Trophoblast cell (in vitro differentiated cells and primary cell): ENCODE data around the gene PARL.

Experiments
- DNase-seq, 2 donors: peaks; one replicate each; pipeline ENCODE4 v3.0.0-alpha.2; 2016
- H2AFZ ChIP-seq: 2 replicates; pipeline ENCODE4 v1.6.1; 2013; ENCODE audit warnings: low read length, moderate library complexity, mild to moderate bottlenecking; ENCODE audit not compliant: insufficient read depth, poor library complexity
- H2AK5ac ChIP-seq: 2 replicates; pipeline ENCODE4 v1.6.1; 2013; ENCODE audit warnings: mild to moderate bottlenecking, low read length
- H2BK120ac ChIP-seq: 2 replicates; pipeline ENCODE4 v1.6.1; 2013; ENCODE audit warnings: low read length, mild to moderate bottlenecking, moderate library complexity; ENCODE audit not compliant: insufficient read depth, poor library complexity
- H2BK12ac ChIP-seq: 2 replicates; pipeline ENCODE4 v1.6.1; 2013; ENCODE audit warnings: mild to moderate bottlenecking, low read length, moderate library complexity
- H2BK5ac ChIP-seq: 2 replicates; pipeline ENCODE4 v1.6.1; 2013; ENCODE audit warnings: low read length, low read depth, moderate library complexity, mild to moderate bottlenecking; ENCODE audit not compliant: poor library complexity
- H3K14ac ChIP-seq: 2 replicates; pipeline ENCODE4 v1.6.1; 2013; ENCODE audit warnings: mild to moderate bottlenecking, low read length
- H3K18ac ChIP-seq: 2 replicates; pipeline ENCODE4 v1.6.1; 2013; ENCODE audit warnings: mild to moderate bottlenecking, low read length
- H3K23ac ChIP-seq: 2 replicates; pipeline ENCODE4 v1.6.1; 2013; ENCODE audit warnings: low read length
- H3K27ac ChIP-seq: 2 replicates; pipeline ENCODE4 v1.5.1; 2013; ENCODE audit warnings: low read depth, mild to moderate bottlenecking, inconsistent platforms, low read length, moderate library complexity
- H3K27me3 ChIP-seq: 2 replicates; pipeline ENCODE4 v1.6.1; 2013; ENCODE audit warnings: inconsistent platforms, mild to moderate bottlenecking, low read length, moderate library complexity; ENCODE audit not compliant: insufficient read depth
- H3K36me3 ChIP-seq, 2 experiments: 1 replicate in 1 of 2; 2 replicates in 1 of 2; pipeline ENCODE4 v1.6.1; 2013; ENCODE audit warnings: low read length in 2 of 2, mild to moderate bottlenecking in 2 of 2, moderate library complexity in 1 of 2; ENCODE audit not compliant: insufficient read depth in 2 of 2, control insufficient read depth in 1 of 2
- H3K4ac ChIP-seq: 2 replicates; pipeline ENCODE4 v1.6.1; 2013; ENCODE audit warnings: low read depth, mild to moderate bottlenecking, low read length, moderate library complexity
- H3K4me1 ChIP-seq, 2 experiments: 1 replicate in 1 of 2; 2 replicates in 1 of 2; pipeline ENCODE4 v1.6.1; 2013; ENCODE audit warnings: low read length in 2 of 2, mild to moderate bottlenecking in 2 of 2, moderate library complexity in 1 of 2; ENCODE audit not compliant: insufficient read depth in 2 of 2, control insufficient read depth in 1 of 2
- H3K4me2 ChIP-seq: 2 replicates; pipeline ENCODE4 v1.6.1; 2013; ENCODE audit warnings: inconsistent platforms, mild to moderate bottlenecking, low read length, moderate library complexity
- H3K4me3 ChIP-seq: 2 replicates; pipeline ENCODE4 v1.5.1; 2013; ENCODE audit warnings: mild to moderate bottlenecking, low read depth, low read length, inconsistent platforms
- H3K79me1 ChIP-seq: one replicate; pipeline ENCODE4 v1.6.1; 2013; ENCODE audit warnings: low read length
- H3K79me2 ChIP-seq: 2 replicates; pipeline ENCODE4 v1.6.1; 2013; ENCODE audit warnings: low read length, mild to moderate bottlenecking; ENCODE audit not compliant: control insufficient read depth, insufficient read depth, poor library complexity
- H3K9ac ChIP-seq: 2 replicates; pipeline ENCODE4 v1.6.1; 2013; ENCODE audit warnings: mild to moderate bottlenecking, low read length
- H3K9me3 ChIP-seq: 2 replicates; pipeline ENCODE4 v1.6.1; 2013; ENCODE audit warnings: low read depth, mild to moderate bottlenecking, control low read depth, inconsistent platforms, low read length; ENCODE audit not compliant: insufficient read depth
- H4K12ac ChIP-seq: 2 replicates; pipeline ENCODE4 v1.6.1; 2013; ENCODE audit warnings: low read depth, mild to moderate bottlenecking, low read length, moderate library complexity
- H4K8ac ChIP-seq: 2 replicates; pipeline ENCODE4 v1.6.1; 2013; ENCODE audit warnings: low read depth, mild to moderate bottlenecking, low read length, moderate library complexity
- H4K91ac ChIP-seq: one replicate; pipeline ENCODE4 v1.6.1; 2013; ENCODE audit warnings: low read depth, mild to moderate bottlenecking, low read length, moderate library complexity
- WGBS: extraction: QIAGEN DNeasy Blood & Tissue Kit; methylation state at CpG from one replicate; pipeline ENCODE4 v1.1.7; 2013; ENCODE audit warnings: missing lambda C conversion rate; ENCODE audit not compliant: insufficient read length, insufficient coverage; ENCODE audit errors: extremely low coverage; 5-methylcytosine and 5-hydroxymethylcytosine counted together

Gene PARL

GRCh38 chr3:183825456-183826161, 59.1 kb downstream of the PARL start, which contains the start of gene MAP6D1:
Gene MAP6D1 (minus strand): TSS chr3:183825577. CDS start chr3:183825547, 30 bp downstream.
- H3K36me3 ChIP-seq = peaks cover 7 to 16% of the 10 kb centered on the region in 2 experiments
- peak within 1 kb of the TSS; percentile 11 for H3K14ac ChIP-seq
- no peaks in the 10 kb centered on the region for H3K9me3 ChIP-seq
- WGBS = no CpG with 5 or more reads among the region's 69 CpGs
- no peak within 1 kb of the TSS for H3K27ac ChIP-seq
- peak within 1 kb of the TSS; percentile 84 for H3K4me3 ChIP-seq
- H2BK12ac ChIP-seq = peak within 1 kb of the TSS; percentile 27
- no peak within 1 kb of the TSS for H3K4ac ChIP-seq
- H4K91ac ChIP-seq = no peak within 1 kb of the TSS
- peak; percentile 66 to 78 for DNase-seq
- peak within 1 kb of the TSS; percentile 99 for H3K4me2 ChIP-seq
- H3K79me1 ChIP-seq = no peaks in the 10 kb centered on the region
- H4K12ac ChIP-seq = peak within 1 kb of the TSS; percentile 22
- H4K8ac ChIP-seq = no peak within 1 kb of the TSS
- H3K4me1 ChIP-seq = peaks cover 9 to 10% of the 10 kb centered on the region in 2 experiments
- no peak within 1 kb of the TSS for H2BK5ac ChIP-seq
- no peak within 1 kb of the TSS for H3K18ac ChIP-seq
- H3K27me3 ChIP-seq = no peaks in the 10 kb centered on the region
- no peak within 1 kb of the TSS for H2AK5ac ChIP-seq
- peak within 1 kb of the TSS; percentile 79 for H3K9ac ChIP-seq
- no peak within 1 kb of the TSS for H3K23ac ChIP-seq
- peak within 1 kb of the TSS; percentile 84 for H2AFZ ChIP-seq
- H3K79me2 ChIP-seq = no peaks in the 10 kb centered on the region
- H2BK120ac ChIP-seq = no peak within 1 kb of the TSS

GRCh38 chr3:183824761-183825455, 59.8 kb downstream of the PARL start:
- Histone ChIP-seq H2BK120ac (no peak overlapping the region), H2AK5ac (no peak overlapping the region), H3K27ac (no peak overlapping the region), H3K9me3 (no peaks in the 10 kb centered on the region), H3K4me2 (peak overlapping the region; percentile 99), H3K79me2 (no peaks in the 10 kb centered on the region), H4K8ac (no peak overlapping the region), H3K14ac (peak overlapping the region; percentile 11), H3K4ac (no peak overlapping the region), H3K18ac (no peak overlapping the region), H4K91ac (no peak overlapping the region), H3K36me3 (peaks cover 2 to 12% of the 10 kb centered on the region in 2 experiments), H2BK5ac (no peak overlapping the region), H3K4me1 (peaks cover 9 to 10% of the 10 kb centered on the region in 2 experiments), H3K4me3 (peak overlapping the region; percentile 84), H4K12ac (no peak overlapping the region), H3K9ac (peak overlapping the region; percentile 79), H2BK12ac (no peak overlapping the region), H3K27me3 (no peaks in the 10 kb centered on the region), H3K79me1 (no peaks in the 10 kb centered on the region), H3K23ac (no peak overlapping the region), H2AFZ (peak overlapping the region; percentile 74)
- no peak for DNase-seq
- no CpG with 5 or more reads among the region's 88 CpGs for WGBS

GRCh38 chr3:183823963-183824362, 60.7 kb downstream of the PARL start:
- no peaks in the 10 kb centered on the region for H3K9me3 ChIP-seq
- H3K4me1 ChIP-seq = peaks cover 9 to 10% of the 10 kb centered on the region in 2 experiments
- H4K91ac ChIP-seq = no peak overlapping the region
- H2AK5ac ChIP-seq = no peak overlapping the region
- no peak overlapping the region for H3K23ac ChIP-seq
- H3K79me2 ChIP-seq = no peaks in the 10 kb centered on the region
- H2BK120ac ChIP-seq = no peak overlapping the region
- H4K12ac ChIP-seq = no peak overlapping the region
- H3K18ac ChIP-seq = no peak overlapping the region
- no peak overlapping the region for H3K9ac ChIP-seq
- H3K27me3 ChIP-seq = no peaks in the 10 kb centered on the region
- H3K14ac ChIP-seq = no peak overlapping the region
- H2BK12ac ChIP-seq = no peak overlapping the region
- no peak for DNase-seq
- H3K79me1 ChIP-seq = no peaks in the 10 kb centered on the region
- no peak overlapping the region for H3K4me3 ChIP-seq
- no peak overlapping the region for H4K8ac ChIP-seq
- H3K36me3 ChIP-seq = peaks cover 0 to 6% of the 10 kb centered on the region in 2 experiments
- no peak overlapping the region for H2BK5ac ChIP-seq
- no CpG with 5 or more reads among the region's 5 CpGs for WGBS
- H3K4me2 ChIP-seq = no peak overlapping the region
- H2AFZ ChIP-seq = no peak overlapping the region
- H3K27ac ChIP-seq = no peak overlapping the region
- H3K4ac ChIP-seq = no peak overlapping the region

- H3K36me3 ChIP-seq = peaks cover 0 to 2% of the 10 kb centered on the region in 2 experiments
- no peaks in the 10 kb centered on the region for H3K79me2 ChIP-seq
- H4K12ac ChIP-seq = no peak overlapping the region
- H3K4me1 ChIP-seq = peaks cover 9 to 10% of the 10 kb centered on the region in 2 experiments
- DNase-seq = no peak
- no peak overlapping the region for H3K4me3 ChIP-seq
- H4K91ac ChIP-seq = no peak overlapping the region
- no peak overlapping the region for H3K4me2 ChIP-seq
- H3K79me1 ChIP-seq = no peaks in the 10 kb centered on the region
- no CpG with 5 or more reads among the region's 13 CpGs for WGBS
- no peak overlapping the region for H3K23ac ChIP-seq
- H2AK5ac ChIP-seq = no peak overlapping the region
- no peak overlapping the region for H3K14ac ChIP-seq
- no peak overlapping the region for H3K18ac ChIP-seq
- no peak overlapping the region for H2BK120ac ChIP-seq
- H2BK12ac ChIP-seq = no peak overlapping the region
- no peaks in the 10 kb centered on the region for H3K9me3 ChIP-seq
- H3K27ac ChIP-seq = no peak overlapping the region
- H3K9ac ChIP-seq = no peak overlapping the region
- no peak overlapping the region for H2AFZ ChIP-seq
- H4K8ac ChIP-seq = no peak overlapping the region
- H3K4ac ChIP-seq = no peak overlapping the region
- H3K27me3 ChIP-seq = no peaks in the 10 kb centered on the region
- no peak overlapping the region for H2BK5ac ChIP-seq
Measured at GRCh38 chr3:183822631-183823030, 62.0 kb downstream of the PARL start.
